ENCODE results near the gene ALDH1A2. TPM values are rescaled to one million over a fixed set of nuclear protein-coding genes. Genes with fewer than 3 reads are reported as not detected.
"Not testable (repeated sequence)": the region's sequence is repeated elsewhere in the genome, so short reads cannot be mapped to it uniquely, and the experiment has no call there.

Gene ALDH1A2
- total and polyA plus RNA-seq, 11 donors, result 1.9 to 63.3 (median 6.8) TPM

DNA sequence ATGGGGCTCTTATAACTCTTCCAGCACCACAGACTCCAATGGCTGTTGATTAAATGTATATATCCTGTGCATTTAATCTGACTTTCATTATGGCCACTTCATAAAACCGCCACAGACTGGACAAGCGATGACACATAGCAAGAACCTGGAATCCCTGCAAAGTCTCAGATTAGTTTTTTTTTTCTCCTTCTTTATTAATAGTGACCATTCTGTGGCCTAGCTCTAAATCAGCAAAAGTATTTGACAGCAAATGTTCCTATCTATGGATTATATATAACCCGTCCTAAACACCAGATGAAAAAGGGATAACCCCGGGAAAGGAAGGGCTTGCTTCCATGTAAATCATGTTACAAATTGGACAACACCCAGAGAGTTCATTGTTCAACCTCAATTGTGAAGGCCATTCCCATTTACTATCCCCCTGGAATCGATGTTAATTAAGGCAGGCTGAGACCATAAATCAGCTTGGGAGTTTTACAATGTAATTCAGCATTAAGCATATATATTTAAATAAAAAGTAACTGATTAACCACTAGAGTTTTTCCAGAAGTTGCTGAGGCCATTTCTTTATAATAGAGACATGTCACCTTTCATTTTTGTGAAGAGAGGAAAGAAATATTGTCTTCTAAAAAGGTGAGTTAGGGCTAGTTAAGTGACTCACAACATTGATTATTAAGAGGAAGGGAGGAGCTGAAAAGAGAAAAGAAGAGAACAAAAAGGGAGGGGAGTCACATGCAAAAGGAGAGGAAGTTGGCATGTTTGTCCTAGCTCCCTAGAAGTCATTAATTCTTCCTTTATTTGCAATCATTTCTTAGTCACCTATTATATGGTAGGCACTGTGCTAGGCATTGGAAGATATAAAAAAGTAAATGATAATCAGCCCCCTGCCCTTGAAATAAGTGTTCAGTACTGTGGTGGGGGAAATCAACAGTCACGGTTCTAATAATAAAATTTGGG lies 26.2 kb downstream of the ALDH1A2 start:
- ATAC-seq (no peak), DNase-seq (no peak)
- 77 to 83% (median 80%) methylated on average over 6 of the region's 6 CpGs for WGBS, 4 donors
- intact Hi-C loops (cut with DNase I), result loop anchor here in 1 of 10 donors (5.0 kb wide), 1 partner anchor 117 kb away; no protein-coding TSS in a partner anchor
- TF ChIP-seq, protein P1, sequence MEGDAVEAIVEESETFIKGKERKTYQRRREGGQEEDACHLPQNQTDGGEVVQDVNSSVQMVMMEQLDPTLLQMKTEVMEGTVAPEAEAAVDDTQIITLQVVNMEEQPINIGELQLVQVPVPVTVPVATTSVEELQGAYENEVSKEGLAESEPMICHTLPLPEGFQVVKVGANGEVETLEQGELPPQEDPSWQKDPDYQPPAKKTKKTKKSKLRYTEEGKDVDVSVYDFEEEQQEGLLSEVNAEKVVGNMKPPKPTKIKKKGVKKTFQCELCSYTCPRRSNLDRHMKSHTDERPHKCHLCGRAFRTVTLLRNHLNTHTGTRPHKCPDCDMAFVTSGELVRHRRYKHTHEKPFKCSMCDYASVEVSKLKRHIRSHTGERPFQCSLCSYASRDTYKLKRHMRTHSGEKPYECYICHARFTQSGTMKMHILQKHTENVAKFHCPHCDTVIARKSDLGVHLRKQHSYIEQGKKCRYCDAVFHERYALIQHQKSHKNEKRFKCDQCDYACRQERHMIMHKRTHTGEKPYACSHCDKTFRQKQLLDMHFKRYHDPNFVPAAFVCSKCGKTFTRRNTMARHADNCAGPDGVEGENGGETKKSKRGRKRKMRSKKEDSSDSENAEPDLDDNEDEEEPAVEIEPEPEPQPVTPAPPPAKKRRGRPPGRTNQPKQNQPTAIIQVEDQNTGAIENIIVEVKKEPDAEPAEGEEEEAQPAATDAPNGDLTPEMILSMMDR (IDR thresholded peaks at IDR 0.05), result no peak
- TF ChIP-seq POLR2A (IDR thresholded peaks at IDR 0.05), result no peak
- H3K4me3 ChIP-seq, result no peak overlapping the region
- H3K4me1 ChIP-seq, result peaks cover 0 to 36% (median 14%) of the 10 kb centered on the region in 12 donors
- no peaks in the 10 kb centered on the region for H3K9me3 ChIP-seq
- H3K36me3 ChIP-seq, result no peaks in the 10 kb centered on the region
- no peaks in the 10 kb centered on the region for H3K27me3 ChIP-seq
- no peak overlapping the region for H3K27ac ChIP-seq

DNA sequence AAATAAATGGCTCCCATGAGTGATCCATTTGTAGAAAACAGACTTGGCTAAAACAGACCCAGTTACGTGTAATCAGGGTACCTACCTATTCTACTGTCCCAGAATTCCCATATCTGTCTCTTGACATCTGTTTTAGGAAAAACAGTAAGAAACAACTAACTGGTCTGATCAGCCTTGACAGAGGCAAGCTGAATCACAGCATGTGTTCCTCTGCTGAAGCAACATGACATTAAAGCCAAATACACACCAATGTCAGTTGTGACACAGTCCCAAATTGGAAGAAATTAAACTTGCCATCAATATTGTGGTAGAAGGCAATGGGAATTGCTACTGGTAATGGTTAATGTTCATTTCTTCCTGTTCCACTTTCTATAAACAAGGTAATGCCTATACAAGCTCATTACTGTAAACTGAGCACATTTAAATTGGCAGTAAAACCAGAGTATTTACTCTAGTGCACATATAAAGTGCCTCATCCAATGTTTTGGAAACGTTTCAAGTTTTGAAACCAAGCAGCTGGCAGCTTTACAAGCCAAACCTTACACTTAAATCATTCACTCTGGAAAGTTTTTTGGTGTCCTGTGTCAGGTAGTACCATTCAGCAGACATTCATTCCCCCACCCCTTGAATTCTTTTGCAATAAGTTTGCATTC lies 27.0 kb downstream of the ALDH1A2 start:
- no peak for TF ChIP-seq POLR2A (IDR thresholded peaks at IDR 0.05)
- TF ChIP-seq, protein P1 (IDR thresholded peaks at IDR 0.05), result no peak
- Histone ChIP-seq H3K4me3 (no peak overlapping the region), H3K9me3 (no peaks in the 10 kb centered on the region), H3K36me3 (no peaks in the 10 kb centered on the region), H3K4me1 (peaks cover 0 to 30% (median 14%) of the 10 kb centered on the region in 12 donors), H3K27me3 (no peaks in the 10 kb centered on the region), H3K27ac (no peak overlapping the region)
- intact Hi-C loops (cut with DNase I), result no loop called here
- ATAC-seq, result peak in 2 of 4 donors; percentile 42 to 64
- DNase-seq, result no peak
- 26 to 41% (median 31%) methylated on average over 2 of the region's 2 CpGs for WGBS, 4 donors

DNA sequence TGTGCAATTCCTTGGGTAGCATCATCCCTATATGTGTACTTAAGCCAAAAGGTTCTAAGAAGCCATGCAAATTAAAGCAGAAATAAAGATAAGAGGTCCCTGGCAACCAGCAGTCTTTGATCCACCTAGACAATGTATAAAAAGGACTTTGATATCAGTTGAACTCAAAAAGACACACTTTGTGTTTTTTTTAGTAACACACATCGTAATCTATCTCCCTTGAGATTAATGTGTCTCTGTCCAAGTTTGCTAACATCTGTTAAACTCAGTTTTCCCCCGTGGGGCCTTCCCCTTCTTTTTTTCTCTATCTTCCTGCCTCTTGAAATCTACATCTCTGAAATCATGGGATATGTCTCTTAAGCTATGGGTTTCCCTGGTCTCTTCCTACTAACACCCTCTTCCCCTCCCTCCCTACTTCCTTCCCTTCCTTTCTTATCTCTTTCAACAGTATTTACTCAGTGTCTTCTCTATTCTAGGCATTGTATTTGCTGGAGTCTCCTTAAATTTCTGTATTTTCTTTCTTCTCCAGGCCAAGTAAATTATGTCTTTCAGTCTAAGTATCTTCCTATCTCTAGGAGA lies 27.7 kb downstream of the ALDH1A2 start:
- 8 to 12% (median 10%) methylated on average over 2 of the region's 2 CpGs for WGBS, 4 donors
- no peak overlapping the region for H3K27ac ChIP-seq
- TF ChIP-seq, protein P1 (IDR thresholded peaks at IDR 0.05), result no peak
- no peaks in the 10 kb centered on the region for H3K9me3 ChIP-seq
- intact Hi-C loops (cut with DNase I), result no loop called here
- DNase-seq, result no peak
- H3K4me1 ChIP-seq, result peaks cover 0 to 26% (median 14%) of the 10 kb centered on the region in 12 donors
- H3K36me3 ChIP-seq, result no peaks in the 10 kb centered on the region
- H3K4me3 ChIP-seq, result no peak overlapping the region
- peak in 2 of 4 donors; percentile 20 to 24 for ATAC-seq
- H3K27me3 ChIP-seq, result no peaks in the 10 kb centered on the region

DNA sequence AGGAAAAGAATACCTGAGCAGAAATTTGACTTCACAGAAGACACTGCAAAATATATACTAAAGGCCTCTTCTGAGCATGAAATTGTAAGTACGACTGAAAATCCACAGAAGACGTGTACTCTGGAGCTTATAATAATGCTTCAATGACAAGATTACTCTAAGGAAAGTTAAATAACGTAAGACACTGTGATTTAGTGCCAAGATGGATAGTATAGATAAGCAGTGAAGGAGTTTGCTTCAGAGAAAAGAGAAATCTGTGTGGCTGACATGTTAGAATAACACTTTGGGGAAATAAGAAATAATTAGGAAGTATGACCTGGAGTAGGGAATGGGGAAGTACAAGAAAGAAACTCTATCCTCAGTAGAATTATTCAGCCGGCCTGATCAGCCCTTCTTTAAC lies 28.9 kb downstream of the ALDH1A2 start:
- no peaks in the 10 kb centered on the region for H3K9me3 ChIP-seq
- H3K27me3 ChIP-seq, result no peaks in the 10 kb centered on the region
- peaks cover 0 to 26% (median 14%) of the 10 kb centered on the region in 12 donors for H3K4me1 ChIP-seq
- no peak for ATAC-seq
- no peak overlapping the region for H3K4me3 ChIP-seq
- WGBS, 4 donors, result 85 to 89% (median 87%) methylated on average over 4 of the region's 4 CpGs
- no peak for TF ChIP-seq POLR2A (IDR thresholded peaks at IDR 0.05)
- TF ChIP-seq, protein P1 (IDR thresholded peaks at IDR 0.05), result no peak
- DNase-seq, result no peak
- intact Hi-C loops (cut with DNase I), result no loop called here
- H3K36me3 ChIP-seq, result no peaks in the 10 kb centered on the region
- no peak overlapping the region for H3K27ac ChIP-seq

DNA sequence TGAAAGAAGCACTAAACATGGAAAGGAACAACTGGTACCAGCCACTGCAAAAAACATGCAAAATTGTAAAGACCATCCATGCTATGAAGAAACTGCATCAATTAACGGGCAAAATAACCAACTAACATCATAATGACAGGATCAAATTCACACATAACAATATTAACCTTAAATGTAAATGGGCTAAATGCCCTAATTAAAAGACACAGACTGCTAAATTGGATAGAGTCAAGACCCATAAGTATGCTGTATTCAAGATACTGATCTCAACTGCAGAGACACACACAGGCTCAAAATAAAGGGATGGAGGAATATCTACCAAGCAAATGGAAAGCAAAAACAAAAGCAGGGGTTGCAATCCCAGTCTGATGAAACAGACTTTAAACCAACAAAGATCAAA lies 37.1 kb downstream of the ALDH1A2 start:
- H3K36me3 ChIP-seq; H3K27me3 ChIP-seq; intact Hi-C loops (cut with DNase I); ATAC-seq; H3K4me3 ChIP-seq; H3K4me1 ChIP-seq; H3K27ac ChIP-seq; DNase-seq: not testable (repeated sequence)
- WGBS, 4 donors, result 84 to 96% (median 90%) methylated on average over 1 of the region's 1 CpG
- peaks cover 0 to 63% (median 28%) of the 10 kb centered on the region in 12 donors for H3K9me3 ChIP-seq
